Suprapubic skin (tissue), 4 donors: ENCODE results near the gene ZNF865. TPM values are rescaled to one million over a fixed set of nuclear protein-coding genes. Genes with fewer than 3 reads are reported as not detected.
"Not testable (repeated sequence)": the region's sequence is repeated elsewhere in the genome, so short reads cannot be mapped to it uniquely, and the experiment has no call there.

Source experiments
- DNase-seq, 2 donors: peaks; one replicate each; pipeline ENCODE4 v3.0.0-alpha.2; 2019; ENCODE audit warnings: low spot score in 2 of 2
- H3K27ac ChIP-seq: fragments of 200-600 bp; sonication (generic); one replicate; pipeline ENCODE4 v1.5.1; 2019
- H3K27me3 ChIP-seq: fragments of 200-600 bp; sonication (generic); one replicate; pipeline ENCODE4 v1.5.1; 2019
- H3K36me3 ChIP-seq: fragments of 200-600 bp; sonication (generic); one replicate; pipeline ENCODE4 v1.5.1; 2019
- H3K4me1 ChIP-seq: fragments of 200-600 bp; sonication (generic); one replicate; pipeline ENCODE4 v1.5.1; 2019
- H3K4me3 ChIP-seq: fragments of 200-600 bp; sonication (generic); one replicate; pipeline ENCODE4 v1.5.1; 2019; ENCODE audit warnings: mild to moderate bottlenecking
- H3K9me3 ChIP-seq: fragments of 200-600 bp; sonication (generic); one replicate; pipeline ENCODE4 v1.5.1; 2019
- CTCF ChIP-seq, 2 donors: fragments of 200-600 bp in 1 of 2; fragments of 450-650 bp in 1 of 2; sonication (generic) in 1 of 2; IDR thresholded peaks; one replicate each; pipeline ENCODE4 v1.5.1; 2016 to 2019; ENCODE audit warnings: antibody characterized with exemption in 2 of 2, mild to moderate bottlenecking in 1 of 2, moderate library complexity in 1 of 2
- EP300 ChIP-seq: sonication (generic); formaldehyde crosslinking; IDR thresholded peaks from one replicate; pipeline ENCODE4 v1.6.1; 2017; ENCODE audit warnings: antibody characterized with exemption
- POLR2A ChIP-seq, 2 donors: fragments of 450-650 bp; IDR thresholded peaks; one replicate each; pipeline ENCODE4 v1.6.1; 2017; ENCODE audit warnings: antibody characterized with exemption in 2 of 2, mild to moderate bottlenecking in 2 of 2, moderate library complexity in 2 of 2
- POLR2AphosphoS5 ChIP-seq, 3 donors: sonication (generic); formaldehyde crosslinking; IDR thresholded peaks; one replicate each; pipeline ENCODE4 v1.6.1; 2017; ENCODE audit warnings: antibody characterized with exemption in 3 of 3
- WGBS: methylation state at CpG from one replicate; pipeline ENCODE4 v1.1.5; 2018; 5-methylcytosine and 5-hydroxymethylcytosine counted together
- total RNA-seq, 4 donors: library from RNA; depleted of rRNA; stranded (reverse); fragments of >200 nt; gene quantifications; one replicate each; pipeline ENCODE4 v1.1.0, GENCODE V29; 2016

Gene ZNF865
- total RNA-seq: 10 to 100 TPM in 2 of 4 donors, 1 to 10 TPM in 2; 7.6 to 14.2 (median 9.9) TPM

GRCh38 chr19:55605637-55606470, at the start of gene ZNF865:
TSS of gene ZNF865 (plus strand) at chr19:55605647. CDS start at chr19:55613619, 7,972 bp downstream.
- peaks cover 43% of the 10 kb centered on the region for H3K4me1 ChIP-seq
- under 1% methylated on average over 19 of the region's 44 CpGs for WGBS

GRCh38 chr19:55559684-55560083, 45.8 kb upstream of the ZNF865 start:
- DNase-seq: no peak
- WGBS: 76% methylated on average over 9 of the region's 9 CpGs
- H3K4me1 ChIP-seq: peaks cover 5% of the 10 kb centered on the region
- H3K27me3 ChIP-seq: peaks cover 13% of the 10 kb centered on the region
- H3K9me3 ChIP-seq: no peaks in the 10 kb centered on the region
- TF ChIP-seq CTCF (IDR thresholded peaks at IDR 0.05): no peak
- no peak for TF ChIP-seq EP300
- no peak for TF ChIP-seq POLR2AphosphoS5 (IDR thresholded peaks at IDR 0.05)
- no peak for TF ChIP-seq POLR2A (IDR thresholded peaks at IDR 0.05)
- no peak overlapping the region for H3K4me3 ChIP-seq
- H3K27ac ChIP-seq: no peak overlapping the region
- no peaks in the 10 kb centered on the region for H3K36me3 ChIP-seq

More at GRCh38 chr19:55605637-55606470, at the start of gene ZNF865:
- Histone ChIP-seq H3K4me3 (peak within 1 kb of the TSS; percentile 69), H3K9me3 (no peaks in the 10 kb centered on the region), H3K27ac (peak within 1 kb of the TSS; percentile 81), H3K36me3 (peaks cover 27% of the 10 kb centered on the region), H3K27me3 (no peaks in the 10 kb centered on the region)
- TF ChIP-seq POLR2A (IDR thresholded peaks at IDR 0.05) (no peak), EP300 (no peak), POLR2AphosphoS5 (IDR thresholded peaks at IDR 0.05) (no peak), CTCF (IDR thresholded peaks at IDR 0.05) (peak; percentile 20 to 65)
- peak; percentile 86 to 88 for DNase-seq

- no peak overlapping the region for H3K27ac ChIP-seq
- H3K4me1 ChIP-seq: peaks cover 5% of the 10 kb centered on the region
- no peak for DNase-seq
- H3K27me3 ChIP-seq: peaks cover 35% of the 10 kb centered on the region
- no peaks in the 10 kb centered on the region for H3K36me3 ChIP-seq
- H3K4me3 ChIP-seq: no peak overlapping the region
- no peaks in the 10 kb centered on the region for H3K9me3 ChIP-seq
- TF ChIP-seq CTCF (IDR thresholded peaks at IDR 0.05): no peak
- TF ChIP-seq EP300: no peak
- no peak for TF ChIP-seq POLR2AphosphoS5 (IDR thresholded peaks at IDR 0.05)
- no peak for TF ChIP-seq POLR2A (IDR thresholded peaks at IDR 0.05)
- WGBS: 29% methylated on average over 12 of the region's 12 CpGs
These were observed 42.2 kb upstream of the ZNF865 start for GRCh38 chr19:55563261-55563690.

GRCh38 chr19:55566823-55567222, 38.6 kb upstream of the ZNF865 start:
- WGBS: 48% methylated on average over 9 of the region's 9 CpGs
- Histone ChIP-seq H3K4me1 (peaks cover 5% of the 10 kb centered on the region), H3K4me3 (no peak overlapping the region), H3K27ac (no peak overlapping the region), H3K36me3 (no peaks in the 10 kb centered on the region), H3K27me3 (peaks cover 30% of the 10 kb centered on the region), H3K9me3 (no peaks in the 10 kb centered on the region)
- TF ChIP-seq EP300: no peak
- TF ChIP-seq POLR2AphosphoS5 (IDR thresholded peaks at IDR 0.05): no peak
- TF ChIP-seq CTCF (IDR thresholded peaks at IDR 0.05): no peak
- TF ChIP-seq POLR2A (IDR thresholded peaks at IDR 0.05): no peak
- DNase-seq: no peak

GRCh38 chr19:55567708-55568328, 37.6 kb upstream of the ZNF865 start:
- TF ChIP-seq CTCF (IDR thresholded peaks at IDR 0.05): peak in 1 of 2 donors; percentile 13
- no peak for TF ChIP-seq EP300

GRCh38 chr19:55569477-55569876, 36.0 kb upstream of the ZNF865 start:
- not testable (repeated sequence) for H3K27ac ChIP-seq, H3K36me3 ChIP-seq, H3K9me3 ChIP-seq, H3K4me3 ChIP-seq, DNase-seq, H3K4me1 ChIP-seq
- peaks cover 24% of the 10 kb centered on the region for H3K27me3 ChIP-seq
- 96% methylated on average over 5 of the region's 5 CpGs for WGBS

More at GRCh38 chr19:55567708-55568328, 37.6 kb upstream of the ZNF865 start:
- peaks cover 30% of the 10 kb centered on the region for H3K27me3 ChIP-seq
- H3K9me3 ChIP-seq: no peaks in the 10 kb centered on the region
- DNase-seq: no peak
- H3K4me1 ChIP-seq: peaks cover 5% of the 10 kb centered on the region
- no peak overlapping the region for H3K4me3 ChIP-seq
- no peak overlapping the region for H3K27ac ChIP-seq
- H3K36me3 ChIP-seq: no peaks in the 10 kb centered on the region

GRCh38 chr19:55573929-55574328, 31.5 kb upstream of the ZNF865 start:
- not testable (repeated sequence) for H3K4me3 ChIP-seq, H3K4me1 ChIP-seq, DNase-seq, H3K27ac ChIP-seq, H3K9me3 ChIP-seq, H3K27me3 ChIP-seq
- 94% methylated on average over 6 of the region's 6 CpGs for WGBS
- H3K36me3 ChIP-seq: peaks cover 18% of the 10 kb centered on the region
